Right ventricle myocardium inferior (tissue), 1 donor: ENCODE data around the gene RNF183. TPM values are rescaled to one million over a fixed set of nuclear protein-coding genes. Genes with fewer than 3 reads are reported as not detected.
A peak's percentile ranks its signal among the peaks of the same experiment; 100 is the strongest.
"Not testable (repeated sequence)": the region's sequence is repeated elsewhere in the genome, so short reads cannot be mapped to it uniquely, and the experiment has no call there.

Experiments used
- ATAC-seq: fragments of 200-7000 bp; cut with Tn5 transposase; one replicate; pipeline ENCODE4 v1.9.1; 2020; ENCODE audit warnings: mild to moderate bottlenecking, moderate library complexity
- DNase-seq: peaks from one replicate; pipeline ENCODE4 v3.0.0; 2021; ENCODE audit errors: missing footprints
- intact Hi-C: fragments of 100-400 bp; cut with DNase I; formaldehyde crosslinking; loops from one replicate; pipeline ENCODE4 v1.11.0; 2022
- total RNA-seq: library from RNA; stranded (reverse); fragmentation: NEBNext Ultra II Directional; extraction: Animal tissue kit (Norgen Biotek cat#: 25700); gene quantifications from one replicate; pipeline ENCODE4 v1.2.1, GENCODE V29; 2021
- donor health status: DM: no; HTN: yes; CAD: no; lungs with severe emphysema.

RNF183 gene
- total RNA-seq, 1 donor from 2014 or later: not detected

GRCh38 chr9:113320051-113320450 lies 16.9 kb upstream of the RNF183 start:
- DNase-seq: no peak
- no peak for ATAC-seq
- intact Hi-C loops: no loop called here

DNA sequence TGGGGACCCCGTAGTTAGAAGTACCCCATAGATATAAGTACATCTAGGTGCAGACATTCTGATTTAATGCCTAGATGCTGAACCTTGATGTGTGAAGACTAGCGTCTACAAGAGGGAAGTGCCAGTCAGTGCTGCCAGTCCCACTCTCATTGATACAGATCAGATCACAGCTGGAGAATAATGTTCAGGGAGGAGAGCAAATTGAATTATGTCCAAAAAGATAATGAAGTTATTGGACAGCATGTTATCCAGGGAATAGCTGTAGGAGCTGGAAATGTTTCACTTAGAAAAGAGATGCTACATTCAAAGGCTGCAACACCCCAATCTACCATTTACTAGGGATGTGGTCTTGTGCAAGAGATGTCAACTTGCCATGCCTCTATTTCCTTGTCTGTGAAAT lies 15.9 kb upstream of the RNF183 start:
- DNase-seq: no peak
- ATAC-seq: no peak
- intact Hi-C loops: no loop called here

- ATAC-seq: no peak
- no peak for DNase-seq
- intact Hi-C loops: no loop called here
Measured at GRCh38 chr9:113317777-113318176, 14.6 kb upstream of the RNF183 start.

DNA sequence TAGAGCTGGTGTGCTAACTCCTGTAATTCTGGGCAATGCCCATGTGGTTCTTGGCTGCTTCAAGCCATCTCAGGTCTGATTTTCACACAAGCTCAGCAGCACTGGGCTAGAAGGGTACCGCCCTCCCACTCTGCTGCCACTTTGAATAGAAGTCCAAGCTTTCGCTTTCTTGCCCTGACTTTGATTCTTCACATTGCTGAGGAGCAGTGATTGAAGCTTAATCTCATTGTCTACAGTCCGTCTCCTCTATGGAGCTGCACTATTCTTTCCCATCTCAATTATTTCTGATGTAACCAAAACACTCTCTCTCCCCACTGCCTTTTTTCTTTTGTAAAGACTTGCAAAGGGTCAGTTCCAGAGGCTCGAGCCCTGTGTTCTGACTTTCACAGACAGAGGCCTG lies 12.9 kb upstream of the RNF183 start:
- ATAC-seq: no peak
- no peak for DNase-seq
- intact Hi-C loops: no loop called here

DNA sequence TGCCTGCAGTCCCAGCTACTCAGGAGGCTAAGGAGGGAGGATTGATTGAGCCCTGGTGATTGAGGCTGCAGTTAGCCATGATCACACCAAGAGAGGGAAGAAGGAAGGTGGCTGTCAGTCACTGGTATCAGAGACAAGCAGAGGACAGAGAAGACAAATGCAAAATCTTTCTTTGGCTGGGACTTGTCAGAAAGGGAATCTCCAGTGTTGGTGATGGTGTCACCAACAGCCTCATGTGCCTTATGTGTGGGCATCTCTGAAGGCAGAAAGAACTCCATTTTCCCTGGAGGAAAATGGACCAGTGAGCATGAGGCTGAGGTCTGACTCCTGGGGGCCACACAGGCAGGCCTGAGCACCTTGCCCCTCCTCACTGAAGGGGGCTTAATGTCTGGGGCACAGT lies 12.1 kb upstream of the RNF183 start:
- ATAC-seq (no peak), DNase-seq (no peak)
- intact Hi-C loops: no loop called here

DNA sequence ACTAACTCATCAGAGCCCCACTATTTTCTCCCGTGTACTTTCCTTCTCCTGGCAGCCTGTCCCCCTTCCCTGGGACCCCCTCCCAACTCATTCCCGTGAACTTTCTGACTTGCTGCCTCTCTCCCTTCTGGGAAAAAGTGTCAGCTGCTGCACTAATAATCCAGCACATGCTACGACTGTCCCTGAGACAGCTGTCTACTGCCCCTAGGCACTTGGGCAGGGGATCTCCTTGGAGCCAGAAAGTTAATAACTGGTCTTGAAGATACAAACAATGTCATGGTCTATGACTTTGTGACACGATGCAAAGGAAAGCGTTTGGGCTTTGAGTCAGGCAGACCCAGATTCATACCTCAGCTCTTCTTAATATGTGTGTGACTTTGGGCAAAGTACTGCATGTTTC lies 10.1 kb upstream of the RNF183 start:
- ATAC-seq: no peak
- DNase-seq: no peak
- intact Hi-C loops: loop anchor here (2.0 kb wide), 1 partner anchor 26 kb away; no protein-coding TSS in a partner anchor

DNA sequence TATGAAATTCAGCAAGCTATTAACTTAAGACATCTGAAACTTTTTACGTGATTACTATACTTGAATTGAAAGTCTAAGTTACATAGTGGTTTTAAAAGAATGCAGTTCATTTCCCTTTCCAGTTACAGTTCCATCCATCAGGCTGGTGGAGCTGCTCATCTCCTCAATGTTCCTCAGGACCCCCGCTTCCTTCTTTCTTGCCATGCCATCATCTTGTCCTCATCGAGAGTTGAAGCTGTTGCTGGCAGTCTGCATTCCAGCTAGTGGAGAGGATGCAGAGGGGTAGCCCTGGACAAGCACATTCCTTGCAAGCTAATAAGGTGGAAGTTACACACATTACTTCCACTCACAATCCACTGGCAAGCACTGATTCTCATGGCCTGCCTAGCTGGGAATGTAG lies 8.8 kb upstream of the RNF183 start:
- no peak for ATAC-seq

DNA sequence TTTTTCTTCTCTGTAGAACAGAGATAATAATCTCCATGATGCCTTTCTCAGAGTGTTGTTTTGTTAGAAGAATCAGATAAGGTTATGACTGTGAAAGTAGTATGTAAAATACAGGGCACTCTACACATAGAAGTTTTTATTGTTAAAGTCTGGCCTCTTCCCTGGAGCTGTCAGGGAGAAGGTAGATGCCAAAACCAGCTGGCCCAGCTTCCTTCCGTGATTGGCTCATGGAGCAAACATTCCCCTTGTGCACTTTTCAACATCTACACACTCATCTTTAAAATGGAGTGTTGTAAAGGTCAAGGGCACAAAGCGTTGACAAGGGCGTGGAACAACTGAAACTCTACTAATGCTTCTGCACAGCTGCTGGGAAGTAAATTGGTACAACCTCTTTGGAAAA lies 7.4 kb upstream of the RNF183 start:
- DNase-seq (no peak), ATAC-seq (peak; percentile 68)
- intact Hi-C loops: loop anchor here (2.0 kb wide), 1 partner anchor 90 kb away; the partner anchor contains the start of gene ALAD

More for the DNA sequence above, 8.8 kb upstream of the RNF183 start:
- DNase-seq: no peak
- intact Hi-C loops: loop anchor here (2.0 kb wide), 2 partner anchors 27 to 89 kb away; partner anchors contain the start of gene ALAD

DNA sequence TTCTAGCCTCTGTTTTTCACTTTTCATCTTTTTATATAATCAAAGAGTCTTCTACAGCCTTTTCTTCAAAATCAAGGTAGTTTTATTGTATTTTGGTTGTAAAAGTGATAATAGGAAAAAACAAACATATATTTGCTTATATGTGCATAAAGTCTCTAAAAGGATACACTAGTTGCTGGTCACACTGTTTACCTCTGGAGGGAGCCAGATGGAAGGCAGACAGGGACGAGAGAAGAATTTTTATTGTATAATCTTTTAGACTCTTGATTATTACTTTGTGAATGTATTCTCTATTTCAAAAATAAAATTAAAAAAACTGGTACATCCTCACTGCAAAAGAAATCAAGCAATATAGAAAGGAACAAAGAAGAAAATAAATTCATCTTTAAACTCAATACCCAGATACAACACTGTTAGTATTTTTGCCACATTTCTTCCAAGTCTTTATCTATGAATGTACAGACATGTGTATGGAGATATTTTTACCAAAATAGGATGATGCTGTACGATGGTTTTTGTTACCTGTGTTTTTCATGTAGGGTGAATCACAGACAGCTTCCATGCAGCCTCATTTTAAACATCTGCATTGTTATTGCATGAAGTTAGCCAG lies 6.1 kb upstream of the RNF183 start:
- intact Hi-C loops: loop anchor here (1.0 to 2.0 kb wide), 2 partner anchors 98 to 349 kb away; no protein-coding TSS in a partner anchor
- ATAC-seq (no peak), DNase-seq (no peak)

DNA sequence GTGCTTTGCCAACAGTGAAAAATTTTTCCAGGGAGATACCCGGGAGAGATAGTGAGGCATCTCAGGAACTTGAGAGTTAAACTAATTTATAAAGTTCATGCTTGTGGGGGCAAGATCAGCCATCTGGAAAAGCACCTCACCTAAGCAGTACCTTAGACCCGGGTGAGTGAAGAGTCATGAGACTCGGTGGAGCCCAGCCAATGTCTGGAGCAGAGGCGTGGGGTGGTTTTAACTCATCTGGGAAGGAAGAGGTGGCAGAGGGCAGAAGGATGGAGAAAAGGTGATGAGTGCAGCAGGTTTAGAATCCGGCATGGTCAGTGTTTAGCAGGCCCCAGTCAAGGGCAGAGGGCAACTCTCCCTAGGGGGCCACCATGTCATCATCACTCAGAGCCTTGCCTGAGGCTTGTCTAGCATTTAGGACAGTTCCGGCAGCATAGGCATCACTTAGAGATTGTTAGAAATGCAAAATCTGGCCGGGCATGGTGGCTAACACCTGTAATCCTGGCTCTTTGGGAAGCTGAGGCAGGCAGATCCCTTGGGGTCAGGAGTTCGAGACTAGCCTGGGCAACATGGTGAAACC lies 4.3 kb upstream of the RNF183 start:
- ATAC-seq (no peak), DNase-seq (no peak)
- intact Hi-C loops: no loop called here

GRCh38 chr9:113306566-113306965 lies 3.4 kb upstream of the RNF183 start:
- DNase-seq: no peak
- intact Hi-C loops: no loop called here
- ATAC-seq: no peak

DNA sequence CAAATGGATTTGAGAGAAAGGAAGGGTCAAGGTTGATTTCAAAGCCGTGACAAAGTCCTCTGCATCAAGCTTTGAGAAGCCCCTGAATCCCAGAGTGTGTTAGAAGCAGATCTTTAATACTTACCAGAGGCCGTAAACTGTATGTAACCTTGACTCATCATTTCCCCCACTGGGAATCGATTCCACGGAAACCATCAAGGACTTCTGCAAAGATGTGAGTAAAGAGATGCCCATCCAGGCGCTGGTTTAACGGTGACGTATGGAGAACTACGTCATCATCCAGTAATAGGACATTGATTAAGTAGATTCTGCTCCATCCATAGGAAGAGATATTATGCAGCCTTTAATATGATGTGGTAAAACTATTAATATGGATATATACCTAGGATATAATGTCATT lies 1.6 kb downstream of the RNF183 start:
- no peak for DNase-seq
- intact Hi-C loops: no loop called here
- ATAC-seq: no peak

DNA sequence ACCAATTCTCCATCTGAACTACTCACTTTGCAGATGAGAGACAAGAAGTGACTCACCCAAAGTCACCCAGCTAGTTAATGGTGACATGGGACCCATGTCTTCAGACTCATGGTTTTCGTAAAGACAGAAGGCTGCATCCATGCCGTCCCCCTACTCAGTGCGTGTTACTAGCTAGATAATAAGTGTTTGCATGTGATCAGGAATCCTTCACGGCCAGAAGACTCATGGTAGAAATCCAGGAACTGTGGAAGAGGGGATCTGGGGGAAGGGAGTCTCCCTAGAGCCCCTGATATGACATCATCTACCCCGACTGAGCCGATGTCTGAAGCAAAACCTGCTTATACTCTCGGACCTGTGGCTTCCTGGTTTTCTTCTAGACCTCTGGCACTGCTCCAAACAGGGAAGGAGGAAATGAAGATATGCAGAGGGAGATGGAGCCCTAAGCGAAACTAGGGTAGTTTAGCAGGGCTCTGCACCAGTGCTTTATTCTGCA lies 3.3 kb downstream of the RNF183 start:
- no peak for DNase-seq
- no peak for ATAC-seq
- intact Hi-C loops: no loop called here

- intact Hi-C loops: no loop called here
- DNase-seq (no peak), ATAC-seq (no peak)
Measured at GRCh38 chr9:113298924-113299770, 4.0 kb downstream of the RNF183 start.

DNA sequence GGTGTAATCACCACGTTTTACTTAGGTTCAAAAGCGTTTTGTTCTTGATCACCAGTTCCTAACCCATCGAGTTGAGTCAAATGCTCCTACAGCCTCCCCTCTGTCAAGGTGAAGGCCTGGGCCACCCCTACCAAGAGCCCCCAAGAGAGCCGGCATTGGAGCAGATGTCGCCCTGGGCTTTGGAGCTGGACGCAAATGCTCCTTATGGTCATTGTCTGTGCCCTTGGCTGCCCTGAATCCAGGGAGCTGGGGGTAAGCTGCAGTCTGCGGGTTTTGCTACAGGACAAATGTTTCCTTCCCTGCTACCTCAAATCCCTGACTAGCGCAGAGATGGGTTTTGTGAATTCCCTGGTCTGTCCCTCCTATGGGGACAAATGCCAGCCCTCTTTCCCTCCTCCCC lies 4.9 kb downstream of the RNF183 start:
- DNase-seq: no peak
- no peak for ATAC-seq
- intact Hi-C loops: no loop called here

GRCh38 chr9:113296796-113297558 lies 6.2 kb downstream of the RNF183 start:
- intact Hi-C loops: no loop called here
- ATAC-seq (no peak), DNase-seq (no peak)

- intact Hi-C loops, ATAC-seq, DNase-seq: not testable (repeated sequence)
Measured at GRCh38 chr9:113296247-113296646, 6.9 kb downstream of the RNF183 start.

DNA sequence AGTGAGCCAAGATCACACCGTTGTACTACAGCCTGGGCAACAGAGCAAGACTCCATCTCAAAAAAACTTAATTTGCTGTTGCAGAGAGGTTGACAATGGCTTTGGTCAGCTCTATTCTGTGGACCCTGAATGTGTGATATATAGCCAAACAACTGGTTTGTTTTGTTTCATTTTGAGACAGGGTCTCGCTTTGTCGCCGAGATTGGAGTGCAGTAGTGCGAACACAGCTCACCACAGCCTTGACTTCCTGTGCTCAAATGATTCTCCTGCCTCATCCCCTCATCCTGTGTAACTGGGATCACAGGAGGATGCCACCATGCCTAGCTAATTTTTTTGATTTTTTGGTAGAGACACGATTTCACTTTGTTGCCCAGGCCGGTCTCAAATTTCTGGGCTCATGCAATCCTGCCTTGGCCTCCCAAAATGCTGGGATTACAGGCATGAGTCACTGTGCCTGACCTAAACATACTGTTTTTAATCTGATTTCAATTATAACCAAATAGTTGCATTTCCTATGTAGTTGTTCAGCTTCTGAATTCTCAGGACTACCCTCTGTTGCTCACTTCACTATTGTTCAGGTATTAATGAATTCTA lies 9.8 kb downstream of the RNF183 start:
- intact Hi-C loops: no loop called here
- ATAC-seq (no peak), DNase-seq (no peak)
